COLO829 (cell line): ENCODE data around the gene SEC24B.
"Not testable (repeated sequence)": the region's sequence is repeated elsewhere in the genome, so short reads cannot be mapped to it uniquely, and the experiment has no call there.

Experiments
- DNase-seq: peaks from one replicate; pipeline ENCODE4 v3.0.0; 2012; ENCODE audit warnings: low spot score

Gene SEC24B

DNA sequence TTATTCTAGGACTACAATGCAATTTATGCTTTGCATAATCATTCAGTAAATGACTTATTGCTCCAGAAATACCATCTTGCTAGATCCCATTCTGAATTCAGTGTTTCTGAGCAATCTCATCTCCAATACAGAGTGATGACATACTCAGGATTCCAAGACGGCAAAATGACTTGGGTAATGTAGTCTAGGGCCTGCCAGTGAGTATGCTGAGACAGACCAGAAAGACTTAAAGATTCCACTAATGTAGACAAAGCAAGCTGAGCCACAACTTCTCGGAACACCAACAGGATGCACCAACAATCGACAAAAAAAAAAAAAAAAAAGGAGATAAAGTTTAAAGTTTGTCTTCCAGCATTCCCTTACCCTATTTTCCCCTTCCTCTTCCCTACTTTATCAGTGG is 919 bp upstream of the SEC24B start:
- DNase-seq: no peak

DNA sequence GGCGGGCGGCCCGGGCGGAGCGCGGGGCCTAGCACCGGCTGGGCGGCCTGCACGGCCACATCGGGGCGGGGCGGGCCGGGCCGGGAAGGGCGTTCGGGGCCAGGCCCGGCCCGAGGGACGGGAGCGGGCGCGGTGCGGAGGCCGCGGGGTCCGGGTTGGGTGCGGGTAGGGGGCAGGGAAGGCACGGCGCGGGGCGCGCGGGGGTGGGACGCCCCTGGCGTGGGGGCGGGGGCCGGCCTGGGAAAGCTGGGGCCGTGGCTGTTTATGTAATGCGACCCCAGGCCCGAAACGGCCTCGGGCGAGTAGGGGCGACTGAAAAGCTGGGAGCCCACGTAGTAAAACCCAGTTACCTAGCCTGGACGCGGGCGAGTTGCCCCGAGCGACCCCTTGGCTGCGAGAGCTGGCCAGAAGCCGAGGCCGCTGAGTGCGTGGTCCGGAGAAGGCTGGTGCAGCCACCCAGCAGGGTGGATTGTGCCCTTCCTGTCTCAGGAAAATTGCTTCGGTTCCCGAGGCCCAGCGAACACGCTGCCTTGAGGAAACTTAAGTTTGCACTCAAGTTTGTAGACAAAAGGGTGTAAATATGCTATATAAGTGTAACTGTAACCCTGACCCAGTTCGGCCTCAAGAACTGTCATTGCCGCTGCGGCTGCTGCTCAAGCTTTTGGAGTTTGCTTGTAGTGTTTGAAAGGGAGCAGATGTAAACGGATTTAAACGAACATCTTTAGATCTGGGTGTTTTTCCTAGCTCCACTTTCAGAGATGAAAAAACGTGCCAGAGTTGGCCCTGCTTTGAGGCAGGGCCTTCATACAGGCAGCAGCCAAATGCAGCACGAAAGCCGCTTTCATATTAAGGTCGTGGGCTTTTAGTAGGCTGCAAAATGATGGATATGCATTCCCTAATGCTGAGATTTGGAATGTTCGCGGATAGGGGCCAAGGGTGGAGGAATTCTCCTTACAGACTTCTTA is 674 bp downstream of the SEC24B start:
- DNase-seq: no peak

DNA sequence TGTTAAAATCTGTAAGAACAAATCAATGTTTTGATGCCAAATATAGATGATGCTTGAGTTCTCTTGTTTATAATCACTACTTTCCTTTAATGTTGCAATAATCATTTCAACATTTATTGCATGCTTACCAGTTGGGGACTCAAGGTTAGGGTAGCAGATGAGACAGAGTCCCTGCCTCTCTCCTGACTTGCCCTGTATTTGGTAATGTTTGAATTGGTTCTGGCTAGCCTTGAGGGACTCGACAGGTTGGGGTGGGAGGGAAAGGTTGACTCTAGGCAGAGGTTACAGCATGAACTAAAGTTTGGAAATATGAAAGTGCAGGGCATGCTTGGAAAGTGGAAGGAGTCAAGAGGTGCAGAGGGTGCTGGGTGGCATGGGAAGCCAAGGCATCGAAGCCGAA is 2.0 kb downstream of the SEC24B start:
- DNase-seq: no peak

DNA sequence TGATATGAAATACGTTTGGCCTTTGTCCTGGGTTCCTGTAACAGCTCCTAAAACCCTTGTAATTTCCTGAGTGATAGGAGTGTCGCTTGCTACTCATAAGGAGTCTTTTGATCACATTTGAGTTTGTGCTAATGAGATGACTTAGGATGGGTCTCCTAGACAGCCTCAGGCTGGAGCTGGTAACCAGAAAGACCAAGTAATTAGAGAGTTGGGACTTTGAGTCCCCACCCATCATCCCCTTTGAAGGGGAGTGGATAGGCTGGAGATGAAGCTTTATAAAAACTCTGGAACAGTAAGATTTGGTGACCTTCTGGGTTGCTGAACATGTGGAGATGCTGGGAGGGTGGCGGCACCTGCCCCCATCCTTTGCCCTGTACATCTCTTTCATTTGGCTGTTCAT is 2.9 kb downstream of the SEC24B start:
- DNase-seq: no peak

DNA sequence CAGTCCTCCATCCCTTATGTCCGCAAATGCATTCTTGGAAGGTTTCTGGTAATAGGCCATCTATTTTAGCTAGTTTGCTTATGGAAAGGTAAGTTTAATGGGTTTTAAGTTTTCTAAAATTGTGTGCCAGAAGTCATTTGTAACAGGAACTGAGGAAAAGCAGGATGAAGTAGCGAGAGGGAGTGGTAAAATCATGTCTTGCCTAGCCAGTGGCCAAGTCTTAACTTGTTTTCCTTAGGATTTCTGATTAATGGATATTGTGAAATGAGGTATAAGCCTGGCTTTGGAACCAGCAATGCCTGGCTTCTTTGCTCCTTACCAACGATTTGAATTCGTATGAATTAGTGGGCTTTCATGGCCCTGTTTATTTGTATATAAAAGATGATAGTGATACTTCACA is 7.3 kb downstream of the SEC24B start:
- DNase-seq: no peak

DNA sequence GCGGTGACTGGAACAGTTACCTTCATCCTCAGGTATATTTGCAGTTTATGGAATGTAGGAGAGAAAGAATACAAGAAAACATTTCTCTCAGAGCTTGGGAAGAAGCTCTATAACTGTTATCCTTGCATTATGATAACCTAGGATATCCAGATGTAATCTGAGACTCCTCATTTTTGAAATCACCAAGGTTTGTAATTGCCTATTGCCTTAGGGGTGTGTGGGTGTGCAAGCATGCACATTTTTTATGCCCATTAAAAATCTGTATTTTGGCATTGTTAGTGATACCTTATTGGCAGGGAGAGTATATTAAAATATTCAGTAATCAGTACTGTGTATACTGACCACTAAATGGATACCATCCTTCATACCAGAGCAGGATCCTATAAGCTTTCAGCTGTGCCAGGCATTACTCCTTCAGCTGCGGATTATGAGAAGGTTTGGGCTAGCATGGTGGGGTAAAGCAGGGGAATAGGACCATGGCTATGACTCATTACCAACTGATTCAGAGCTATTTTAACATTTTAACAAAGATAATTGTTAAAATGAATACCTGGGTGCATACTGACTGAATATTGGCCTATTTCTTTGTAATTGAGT is 8.3 kb downstream of the SEC24B start:
- no peak for DNase-seq

DNA sequence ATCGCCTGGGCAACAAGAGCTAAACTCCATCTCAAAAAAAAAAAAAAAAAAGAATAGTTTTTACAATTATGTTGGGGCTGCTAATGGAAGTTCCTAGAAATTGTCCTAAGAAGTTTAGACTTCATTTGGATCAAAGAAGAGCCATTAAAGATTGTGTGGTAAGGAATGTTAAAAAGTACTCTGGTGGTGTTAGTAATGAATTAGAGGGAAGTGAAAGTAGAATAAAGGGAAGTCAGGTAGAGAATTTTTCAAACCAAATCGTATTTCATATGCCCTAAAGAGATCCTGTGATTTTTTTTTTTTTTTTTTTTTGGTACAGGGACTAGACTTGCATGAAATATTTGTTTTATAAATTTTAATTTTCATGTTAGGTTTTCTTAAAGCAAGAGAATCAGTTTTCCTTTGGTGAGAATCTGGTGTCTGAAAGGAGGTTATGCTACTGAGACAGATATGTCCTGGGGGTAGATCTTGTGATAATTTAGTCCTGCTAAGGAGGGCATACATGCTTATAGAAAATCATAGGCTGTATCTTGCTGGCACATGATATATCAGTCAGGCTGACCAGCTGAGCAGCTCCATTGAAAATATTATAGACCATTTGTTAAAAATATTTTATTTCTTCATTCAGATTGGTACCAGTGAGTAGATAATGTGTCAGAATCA is 10.7 kb downstream of the SEC24B start:
- no peak for DNase-seq

DNA sequence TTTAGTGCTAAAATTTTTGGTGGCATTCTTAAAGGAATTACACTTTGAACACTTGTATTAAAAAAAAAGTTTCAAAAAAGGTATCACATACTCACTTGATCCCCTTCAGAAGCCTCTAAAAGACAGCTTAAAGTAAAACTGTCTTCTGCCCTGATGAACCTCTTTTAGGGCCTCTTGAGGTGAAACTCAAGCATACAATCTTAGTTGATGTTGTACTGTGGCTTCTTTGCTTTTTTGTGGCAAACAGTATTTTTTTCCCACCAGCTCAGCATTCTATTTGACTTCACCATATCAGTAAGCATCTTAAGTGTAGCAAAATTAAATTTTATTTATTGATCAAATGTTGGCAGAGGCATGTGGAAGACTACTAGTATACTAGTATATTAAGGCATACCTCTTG is 13.7 kb downstream of the SEC24B start:
- DNase-seq: no peak

DNA sequence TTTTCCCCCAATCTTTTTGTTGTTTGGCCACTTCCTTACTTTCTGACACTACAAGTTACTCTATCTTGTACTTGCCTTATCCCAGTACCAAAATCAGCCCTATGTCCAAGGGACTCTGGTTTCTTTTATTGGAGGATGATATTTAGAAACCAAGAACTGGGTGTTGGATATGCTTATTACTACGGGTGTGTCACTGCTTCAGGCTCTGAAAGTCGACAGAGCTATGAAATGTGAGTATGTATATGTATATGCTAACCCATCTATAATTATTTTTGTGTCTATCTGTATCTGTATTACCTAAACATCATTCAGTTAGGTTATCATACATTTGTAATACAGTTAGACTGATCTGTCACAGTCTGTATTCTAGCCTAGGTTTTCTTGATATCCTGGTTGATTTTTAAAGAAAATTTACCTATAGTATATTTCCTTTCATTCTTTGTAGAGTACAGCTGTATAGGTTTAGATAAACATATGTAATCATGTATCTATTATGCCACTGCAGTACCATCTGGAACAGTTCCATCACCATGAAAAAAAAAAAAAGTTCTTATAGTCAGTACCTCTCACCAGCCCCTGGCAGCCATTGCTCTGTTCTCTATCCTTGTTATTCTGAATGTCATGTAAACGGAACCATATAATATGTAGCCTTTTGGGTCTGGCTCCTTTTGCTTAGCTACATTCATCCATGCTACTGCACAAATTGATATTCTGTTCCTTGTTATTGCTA is 18.1 kb downstream of the SEC24B start:
- no peak for DNase-seq

DNA sequence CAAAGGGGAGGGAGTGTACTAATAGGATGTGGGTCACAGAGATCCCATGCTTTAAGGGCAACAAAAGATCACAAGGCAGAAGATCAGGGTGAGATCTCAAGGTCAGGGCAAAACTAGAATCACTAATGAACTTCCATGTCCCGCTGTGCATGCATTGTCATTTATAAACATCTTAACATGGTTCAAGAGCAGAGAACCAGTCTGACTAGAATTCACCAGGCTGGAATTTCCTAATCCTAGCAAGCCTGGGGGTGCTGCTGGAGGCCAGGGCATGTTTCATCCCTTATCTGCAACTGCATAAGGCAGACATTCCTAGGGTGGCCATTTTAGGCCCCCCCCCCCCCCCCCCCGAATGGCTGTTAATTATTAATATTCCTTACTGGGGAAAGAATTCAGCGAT is 19.5 kb downstream of the SEC24B start:
- DNase-seq: not testable (repeated sequence)

DNA sequence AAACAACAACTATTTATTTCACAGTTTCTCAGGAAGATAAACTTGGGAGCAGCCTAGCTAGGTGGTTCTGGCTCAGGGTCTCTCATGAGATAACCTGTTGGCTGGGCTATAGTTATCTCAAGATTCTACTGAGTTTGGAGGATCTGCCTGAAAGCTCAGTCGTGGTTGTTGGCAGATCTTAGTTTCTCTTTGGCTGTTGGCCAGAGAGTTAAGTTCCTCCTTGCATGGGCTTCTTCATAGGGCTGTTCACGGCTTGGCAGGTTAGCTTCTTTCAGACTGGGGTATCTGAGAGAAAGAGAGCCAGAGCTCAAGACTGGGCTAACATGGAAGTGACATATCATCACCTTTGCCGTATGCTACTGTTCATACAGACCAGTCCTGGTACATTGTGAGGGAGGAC is 28.7 kb downstream of the SEC24B start:
- DNase-seq: no peak

DNA sequence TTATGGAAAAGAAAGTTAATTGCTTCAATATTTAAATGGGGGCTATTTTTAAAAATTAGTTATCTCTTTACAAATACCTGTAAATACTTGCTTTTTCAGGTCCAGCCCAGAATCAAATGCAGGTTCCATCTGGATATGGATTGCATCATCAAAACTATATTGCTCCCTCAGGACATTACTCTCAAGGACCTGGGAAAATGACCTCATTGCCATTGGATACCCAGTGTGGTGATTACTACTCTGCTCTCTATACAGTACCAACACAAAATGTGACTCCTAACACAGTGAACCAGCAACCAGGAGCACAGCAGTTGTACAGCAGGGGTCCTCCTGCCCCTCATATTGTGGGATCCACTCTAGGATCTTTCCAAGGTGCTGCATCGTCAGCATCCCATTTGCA is 29.2 kb downstream of the SEC24B start:
- no peak for DNase-seq

DNA sequence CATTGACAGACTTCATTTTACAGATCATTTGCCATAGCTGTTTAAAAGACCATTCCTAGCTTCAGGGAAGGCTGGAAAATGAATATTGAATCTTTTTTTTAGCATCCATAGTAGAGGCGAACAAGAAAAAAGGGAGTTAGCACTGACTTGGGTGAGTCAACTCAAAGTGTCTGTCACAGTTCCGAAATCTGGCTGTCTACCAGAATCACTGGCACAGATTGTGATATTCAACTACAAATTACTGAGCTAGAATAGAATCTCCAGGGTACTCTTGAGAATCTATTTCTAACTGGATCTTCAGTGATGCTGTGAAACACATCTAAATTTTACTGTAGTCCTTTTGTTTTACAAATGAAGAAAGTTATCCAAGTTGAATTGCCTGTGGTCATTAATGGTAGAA is 31.5 kb downstream of the SEC24B start:
- no peak for DNase-seq

DNA sequence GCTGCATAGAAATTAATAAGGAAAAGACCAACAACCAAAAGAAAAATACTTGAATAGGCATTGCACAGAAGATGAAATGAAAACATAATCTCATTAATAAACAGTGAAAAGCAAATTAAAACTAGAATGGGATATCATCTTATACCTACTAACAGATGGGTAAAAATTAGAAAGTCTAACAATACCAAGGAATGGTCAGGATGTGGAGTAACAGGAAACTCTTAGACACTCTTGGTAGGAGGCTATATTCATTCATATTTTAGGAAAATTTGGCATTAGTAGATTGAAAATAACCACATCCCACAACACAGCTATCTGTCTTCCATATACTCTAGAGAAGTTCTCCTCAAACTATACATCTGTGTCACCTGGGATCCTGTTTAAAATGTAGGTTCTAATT is 36.3 kb downstream of the SEC24B start:
- DNase-seq: no peak

DNA sequence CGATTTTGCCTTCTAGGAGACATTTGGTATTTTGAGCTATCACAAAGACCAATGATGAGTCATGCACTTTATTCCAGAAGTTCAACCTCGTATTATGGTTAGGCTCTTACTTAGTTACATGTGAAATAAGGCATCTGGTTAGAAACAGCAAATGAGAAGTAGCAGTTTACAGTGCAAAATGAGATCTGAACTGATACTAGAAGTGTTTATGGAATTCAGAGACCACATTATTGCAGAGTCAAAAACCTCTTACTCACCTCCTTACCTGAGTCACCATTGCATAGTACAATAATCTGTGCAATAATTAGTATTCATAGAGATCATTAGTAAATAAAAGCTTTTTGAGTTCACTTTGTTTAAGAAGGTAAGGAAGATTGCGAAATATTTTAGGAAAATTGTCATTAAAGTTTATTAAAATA is 38.7 kb downstream of the SEC24B start:
- no peak for DNase-seq

DNA sequence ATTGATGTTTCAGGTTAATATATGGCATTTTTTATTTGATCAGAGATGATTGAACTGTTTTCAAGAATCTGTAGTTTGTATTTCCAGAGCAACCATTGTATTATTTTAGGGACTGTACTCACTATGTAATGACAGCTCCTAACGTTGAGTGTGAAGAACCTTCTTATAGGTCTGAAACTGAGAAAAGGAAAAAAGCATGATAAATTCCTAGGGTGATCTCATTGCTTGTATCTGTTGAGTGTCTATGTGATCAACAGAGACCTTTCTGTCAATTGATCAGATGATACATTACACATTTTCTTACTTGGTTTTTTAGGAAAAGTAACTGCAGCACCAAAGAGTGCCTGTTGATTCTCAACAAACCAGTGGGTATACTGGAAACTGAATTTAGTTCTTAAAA is 40.2 kb downstream of the SEC24B start:
- no peak for DNase-seq

DNA sequence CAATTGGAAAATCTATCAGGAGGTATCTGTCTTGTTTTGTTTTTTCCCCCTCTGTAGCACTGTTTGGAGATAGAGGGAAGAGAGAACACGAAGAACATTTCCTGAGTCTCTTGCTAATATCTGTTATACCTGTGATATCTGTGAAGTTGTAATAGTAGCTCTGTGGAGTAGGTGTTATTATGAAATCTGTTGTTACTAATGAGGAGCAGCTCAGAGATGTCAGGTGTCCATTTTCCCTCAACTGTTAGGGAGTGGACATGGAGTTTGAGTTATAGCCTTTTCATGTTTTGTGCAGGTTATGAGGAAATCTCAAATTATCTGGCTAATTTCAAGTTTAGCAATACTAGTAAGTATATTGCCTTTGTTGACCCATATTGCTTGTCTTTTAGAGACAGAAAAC is 52.4 kb downstream of the SEC24B start:
- DNase-seq: no peak

DNA sequence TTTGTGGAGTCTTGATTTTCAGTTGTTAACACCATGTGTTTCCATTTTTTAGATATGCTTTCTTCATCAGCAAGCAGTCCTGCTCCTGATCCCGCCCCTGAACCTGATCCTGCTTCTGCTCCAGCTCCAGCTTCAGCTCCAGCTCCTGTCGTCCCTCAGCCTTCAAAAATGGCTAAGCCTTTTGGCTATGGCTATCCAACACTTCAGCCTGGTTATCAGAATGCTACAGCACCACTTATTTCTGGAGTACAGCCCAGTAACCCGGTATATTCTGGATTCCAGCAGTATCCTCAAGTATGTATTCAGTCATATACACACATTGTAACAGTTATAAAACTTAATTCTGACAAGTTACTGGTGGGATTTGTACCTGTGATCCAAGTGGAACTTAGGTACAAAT is 60.9 kb downstream of the SEC24B start:
- no peak for DNase-seq

DNA sequence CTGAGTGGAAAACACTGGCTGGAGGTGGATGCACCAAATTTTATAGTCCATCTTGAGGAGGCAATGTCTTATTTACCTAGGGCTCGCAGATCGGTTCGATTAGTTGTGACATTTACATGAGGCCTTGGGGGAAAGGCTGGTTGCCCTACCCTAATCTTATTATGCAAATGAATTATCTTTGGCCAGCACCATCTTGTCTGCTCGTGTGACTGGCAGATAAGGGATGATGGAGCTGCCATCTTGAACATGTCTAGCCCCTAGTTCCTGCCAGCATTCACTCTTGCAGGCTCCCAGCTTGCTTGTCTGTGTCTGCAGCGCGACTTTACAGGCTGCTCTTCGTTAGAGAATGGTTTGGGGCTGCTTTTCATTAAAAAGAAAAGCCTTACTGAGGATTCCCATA is 61.9 kb downstream of the SEC24B start:
- DNase-seq: no peak

DNA sequence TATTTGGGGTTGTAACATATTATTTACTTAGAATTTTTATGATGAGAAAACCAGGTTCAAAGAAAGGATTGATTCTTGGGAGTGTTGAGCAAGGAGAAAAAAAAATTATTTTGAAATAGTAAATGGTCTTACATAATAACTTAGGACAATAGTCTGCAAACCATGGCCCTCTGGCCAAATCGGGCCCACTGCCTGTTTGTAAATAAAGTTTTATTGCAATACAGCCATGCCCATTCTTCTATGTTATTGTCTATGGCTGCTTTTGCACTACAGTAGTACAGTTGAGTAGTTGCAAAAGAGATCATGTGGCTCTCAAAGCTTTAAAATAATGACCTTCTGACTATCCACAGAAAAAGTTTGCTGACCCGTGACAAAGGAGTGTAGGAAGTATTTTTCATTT is 63.3 kb downstream of the SEC24B start:
- no peak for DNase-seq

DNA sequence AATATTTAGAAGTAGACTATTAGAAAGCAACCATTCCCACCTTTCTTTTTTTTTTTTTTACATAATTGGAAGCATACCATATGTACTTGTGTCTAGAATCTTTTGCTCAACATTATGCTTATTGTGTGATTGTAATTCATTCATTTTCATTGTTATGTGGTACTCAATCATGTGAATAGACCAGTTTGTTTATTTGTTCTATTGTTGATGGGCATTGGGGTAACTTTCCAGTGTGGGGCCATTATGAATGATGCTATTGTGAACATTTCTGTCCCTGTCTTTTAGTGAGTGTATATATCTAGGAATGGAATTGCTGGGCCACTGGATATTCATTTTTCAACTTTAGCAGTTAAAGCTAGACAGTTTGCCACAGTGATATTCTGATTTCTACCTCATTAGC is 63.9 kb downstream of the SEC24B start:
- DNase-seq: no peak

DNA sequence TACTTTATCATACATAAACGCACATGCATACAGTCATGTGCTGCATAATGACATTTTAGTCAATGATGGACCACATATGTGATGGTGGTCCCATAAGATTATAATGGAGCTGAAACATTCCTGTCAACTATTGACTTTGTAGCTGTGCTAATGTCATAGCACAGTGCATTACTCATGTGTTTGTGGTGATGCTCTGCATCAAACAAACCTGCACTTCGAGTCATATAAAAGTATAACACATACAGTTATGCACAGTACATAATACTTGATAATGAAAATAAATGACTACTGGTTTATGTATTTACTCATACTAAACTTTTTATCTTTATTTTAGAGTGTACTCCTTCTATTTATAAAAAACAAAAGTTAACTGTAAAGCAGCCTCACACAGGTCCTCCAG is 65.9 kb downstream of the SEC24B start:
- no peak for DNase-seq

DNA sequence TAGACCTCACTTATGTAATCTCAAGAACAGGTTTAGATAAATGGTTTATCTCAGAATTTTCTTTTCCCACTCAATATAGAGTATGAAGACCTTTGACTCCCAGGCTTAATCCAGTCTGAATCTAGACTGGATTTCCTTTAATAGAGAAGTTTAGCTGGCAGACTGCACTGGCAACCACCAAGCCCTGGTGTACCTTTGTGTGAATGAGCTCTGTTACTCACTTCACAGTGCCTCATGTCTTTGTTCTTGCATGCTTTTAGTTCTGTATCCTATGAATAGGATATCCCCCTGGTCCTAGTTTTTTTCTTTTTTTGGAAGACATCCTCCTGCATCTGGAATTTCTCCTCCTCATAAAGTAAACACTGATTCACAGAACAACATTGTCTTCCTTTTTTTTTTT is 73.3 kb downstream of the SEC24B start:
- no peak for DNase-seq
